H1 (cell line): ENCODE data around the gene SEC24C. TPM values are rescaled to one million over a fixed set of nuclear protein-coding genes. Genes with fewer than 3 reads are reported as not detected.

ENCODE experiments used
- CHD2 ChIP-seq: IDR thresholded peaks from 2 replicates; pipeline ENCODE4 v1.6.1; 2012; ENCODE audit warnings: low read length, improper control_type of control experiment
- E2F6 ChIP-seq: IDR thresholded peaks from 2 replicates; pipeline ENCODE4 v1.6.1; 2012; ENCODE audit warnings: inconsistent platforms
- MAFK ChIP-seq: IDR thresholded peaks from 2 replicates; pipeline ENCODE4 v1.6.1; 2012; ENCODE audit warnings: low read depth, mild to moderate bottlenecking, improper control_type of control experiment, low read length
- SIX5 ChIP-seq: IDR thresholded peaks from 2 replicates; pipeline ENCODE4 v1.6.1; 2011; ENCODE audit warnings: mild to moderate bottlenecking, low read depth, low read length
- SP1 ChIP-seq: IDR thresholded peaks from 2 replicates; pipeline ENCODE4 v1.6.1; 2011; ENCODE audit warnings: low read depth, low read length
- polyA plus RNA-seq, 7 experiments: library from polyadenylated mRNA; depleted of rRNA in 3 of 7; stranded (reverse) in 5 of 7; unstranded in 2 of 7; fragments of >200 nt in 5 of 7; fragments of 200-250 nt in 2 of 7; gene quantifications; 1 replicate in 5 of 7; 2 replicates in 1 of 7; 4 replicates in 1 of 7; pipeline versions ENCODE4 v1.2.1 to v1.2.3, GENCODE V29; 2011 to 2013; ENCODE audit warnings: missing spikeins in 2 of 7, mixed read lengths in 2 of 7
- total RNA-seq: library from RNA; stranded (reverse); fragmentation: NEBNext Ultra II Directional; extraction: Animal tissue kit (Norgen Biotek cat#: 25700); gene quantifications from 2 replicates; pipeline ENCODE4 v1.2.1, GENCODE V29; 2021

SEC24C gene
- total and polyA plus RNA-seq, 2 of the 8 experiments (the other 6 are each of a cell fraction or from before 2014, with no cell fraction given): 63.2 to 67.4 TPM

GRCh38 chr10:73771722-73772280 is 27.6 kb downstream of the SEC24C start (continued):
- TF ChIP-seq E2F6 (no peak), MAFK (no peak), CHD2 (no peak), SP1 (no peak), SIX5 (no peak)
